ENCODE measurements around the gene RORC.

- TF ChIP-seq ELF1 (IDR thresholded peaks at IDR 0.05) (no peak), TCF12 (IDR thresholded peaks at IDR 0.05) (no peak), TAF1 (IDR thresholded peaks at IDR 0.05; ENCODE audit: borderline replicate concordance, low read depth, low read length) (no peak), MAX (IDR thresholded peaks at IDR 0.05; ENCODE audit: low read depth) (no peak), EP300 (IDR thresholded peaks at IDR 0.05; ENCODE audit: borderline replicate concordance in 1 of 2, low read depth in 1 of 2, low read length in 1 of 2) (no peak), MXI1 (IDR thresholded peaks at IDR 0.05; ENCODE audit: low read depth, low read length) (no peak), SIN3A (IDR thresholded peaks at IDR 0.05; ENCODE audit: borderline replicate concordance, low read depth, low read length) (no peak), ZBTB33 (IDR thresholded peaks at IDR 0.05; ENCODE audit: borderline replicate concordance, low read depth) (no peak)
These were observed 36.9 kb upstream of the RORC start for GRCh38 chr1:151868486-151868885.

Data from SK-N-SH (cell line).